ENCODE results near the gene MRPS6. TPM values are rescaled to one million over a fixed set of nuclear protein-coding genes. Genes with fewer than 3 reads are reported as not detected.

MRPS6 gene
- total RNA-seq, 4 donors from 2014 or later, result 20.3 to 29.7 (median 22.7) TPM

GRCh38 chr21:34083357-34083756, 10.0 kb downstream of the MRPS6 start:
- H3K27ac ChIP-seq, result no peak overlapping the region
- no peaks in the 10 kb centered on the region for H3K9me3 ChIP-seq
- TF ChIP-seq CTCF (IDR thresholded peaks at IDR 0.05) (no peak), POLR2A (IDR thresholded peaks at IDR 0.05) (no peak)
- peaks cover 0 to 22% (median 2%) of the 10 kb centered on the region in 4 donors for H3K4me1 ChIP-seq
- no peak for DNase-seq
- no peaks in the 10 kb centered on the region for H3K36me3 ChIP-seq
- H3K4me3 ChIP-seq, result no peak overlapping the region
- no peaks in the 10 kb centered on the region for H3K27me3 ChIP-seq

- no peaks in the 10 kb centered on the region for H3K36me3 ChIP-seq
- no peak for DNase-seq
- no peaks in the 10 kb centered on the region for H3K9me3 ChIP-seq
- TF ChIP-seq CTCF (IDR thresholded peaks at IDR 0.05), result no peak
- no peak for TF ChIP-seq POLR2A (IDR thresholded peaks at IDR 0.05)
- peaks cover 0 to 6% (median under 1%) of the 10 kb centered on the region in 4 donors for H3K4me1 ChIP-seq
- no peak overlapping the region for H3K27ac ChIP-seq
- H3K4me3 ChIP-seq, result no peak overlapping the region
- no peaks in the 10 kb centered on the region for H3K27me3 ChIP-seq
Observed at GRCh38 chr21:34085129-34085528, 11.8 kb downstream of the MRPS6 start.

- H3K27ac ChIP-seq, result no peak overlapping the region
- H3K27me3 ChIP-seq, result no peaks in the 10 kb centered on the region
- TF ChIP-seq CTCF (IDR thresholded peaks at IDR 0.05) (no peak), POLR2A (IDR thresholded peaks at IDR 0.05) (no peak)
- no peaks in the 10 kb centered on the region for H3K36me3 ChIP-seq
- H3K4me3 ChIP-seq, result no peak overlapping the region
- no peak for DNase-seq
- no peaks in the 10 kb centered on the region for H3K4me1 ChIP-seq
- H3K9me3 ChIP-seq, result no peaks in the 10 kb centered on the region
Observed at GRCh38 chr21:34086887-34087306, 13.5 kb downstream of the MRPS6 start.

GRCh38 chr21:34088752-34089151, 15.4 kb downstream of the MRPS6 start:
- no peaks in the 10 kb centered on the region for H3K9me3 ChIP-seq
- TF ChIP-seq CTCF (IDR thresholded peaks at IDR 0.05) (no peak), POLR2A (IDR thresholded peaks at IDR 0.05) (no peak)
- no peaks in the 10 kb centered on the region for H3K27me3 ChIP-seq
- H3K4me3 ChIP-seq, result no peak overlapping the region
- H3K27ac ChIP-seq, result no peak overlapping the region
- H3K4me1 ChIP-seq, result no peaks in the 10 kb centered on the region
- DNase-seq, result no peak
- no peaks in the 10 kb centered on the region for H3K36me3 ChIP-seq

- Histone ChIP-seq H3K27ac (no peak overlapping the region), H3K36me3 (peaks cover 0 to 13% (median 0%) of the 10 kb centered on the region in 3 donors), H3K27me3 (no peaks in the 10 kb centered on the region), H3K4me3 (no peak overlapping the region), H3K9me3 (no peaks in the 10 kb centered on the region), H3K4me1 (no peaks in the 10 kb centered on the region)
- no peak for DNase-seq
- TF ChIP-seq CTCF (IDR thresholded peaks at IDR 0.05) (no peak), POLR2A (IDR thresholded peaks at IDR 0.05) (no peak)
Observed at GRCh38 chr21:34091032-34091431, 17.7 kb downstream of the MRPS6 start.

GRCh38 chr21:34091607-34092006, 18.2 kb downstream of the MRPS6 start:
- no peak overlapping the region for H3K27ac ChIP-seq
- TF ChIP-seq CTCF (IDR thresholded peaks at IDR 0.05) (peak in 2 of 6 experiments; percentile 12 to 15), POLR2A (IDR thresholded peaks at IDR 0.05) (no peak)
- no peak for DNase-seq
- no peaks in the 10 kb centered on the region for H3K4me1 ChIP-seq
- H3K9me3 ChIP-seq, result no peaks in the 10 kb centered on the region
- no peak overlapping the region for H3K4me3 ChIP-seq
- H3K36me3 ChIP-seq, result peaks cover 0 to 18% (median 0%) of the 10 kb centered on the region in 3 donors
- no peaks in the 10 kb centered on the region for H3K27me3 ChIP-seq

All from Peyer's patch (tissue), 4 donors.